ENCODE data around the gene EPHB6.

EPHB6 gene

GRCh38 chr7:142880876-142881505 is 26.1 kb downstream of the EPHB6 start:
- no peak for DNase-seq

GRCh38 chr7:142881586-142882337 is 26.9 kb downstream of the EPHB6 start:
- DNase-seq = no peak

GRCh38 chr7:142882338-142882678 is 27.4 kb downstream of the EPHB6 start:
- DNase-seq = no peak

- no peak for DNase-seq
Observed at GRCh38 chr7:142883145-142883544, 28.3 kb downstream of the EPHB6 start.

- DNase-seq = no peak
Observed at GRCh38 chr7:142883571-142884285, 28.9 kb downstream of the EPHB6 start.

- no peak for DNase-seq
Observed at GRCh38 chr7:142884286-142884640, 29.4 kb downstream of the EPHB6 start.

GRCh38 chr7:142885311-142886230 is 30.7 kb downstream of the EPHB6 start, which contains the start of gene TRPV6:
TSS of gene TRPV6 (minus strand) at chr7:142885745.
- no peak for DNase-seq

GRCh38 chr7:142886866-142887265 is 32.0 kb downstream of the EPHB6 start:
- no peak for DNase-seq

- no peak for DNase-seq
Observed at GRCh38 chr7:142887282-142888015, 32.6 kb downstream of the EPHB6 start.

GRCh38 chr7:142889816-142890215 is 34.9 kb downstream of the EPHB6 start:
- DNase-seq = no peak

GRCh38 chr7:142890874-142891485 is 36.1 kb downstream of the EPHB6 start:
- no peak for DNase-seq

- DNase-seq = no peak
Observed at GRCh38 chr7:142891490-142892082, 36.7 kb downstream of the EPHB6 start.

- DNase-seq = no peak
Observed at GRCh38 chr7:142892951-142893350, 38.1 kb downstream of the EPHB6 start.

GRCh38 chr7:142894112-142894984 is 39.5 kb downstream of the EPHB6 start:
- no peak for DNase-seq

GRCh38 chr7:142894985-142895593 is 40.2 kb downstream of the EPHB6 start:
- no peak for DNase-seq

GRCh38 chr7:142896151-142896550 is 41.3 kb downstream of the EPHB6 start:
- DNase-seq = no peak

GRCh38 chr7:142896741-142897379 is 42.0 kb downstream of the EPHB6 start:
- no peak for DNase-seq

- DNase-seq = no peak
Observed at GRCh38 chr7:142897691-142898090, 42.8 kb downstream of the EPHB6 start.

Data from NCI-H2081 treated with DMSO at 0.1 percent for 48 hours (cell line).